IPS-18c (cell line): ENCODE measurements around the gene SLC26A3.
"Not testable (repeated sequence)": the region's sequence is repeated elsewhere in the genome, so short reads cannot be mapped to it uniquely, and the experiment has no call there.

ENCODE experiments used
- H3K4me3 ChIP-seq: 2 replicates; pipeline ENCODE4 v1.7.0; 2013; ENCODE audit warnings: low read depth, mild to moderate bottlenecking, low read length, moderate library complexity; ENCODE audit not compliant: insufficient read depth
- H3K9me3 ChIP-seq: one replicate; pipeline ENCODE4 v1.6.1; 2013; ENCODE audit warnings: mild to moderate bottlenecking, low read length, moderate library complexity; ENCODE audit not compliant: control insufficient read depth, insufficient read depth

The SLC26A3 gene

GRCh38 chr7:107803009-107803610, at the start of gene SLC26A3:
Gene SLC26A3, minus strand, starts transcription at chr7:107803223. Its CDS starts 8,714 bp downstream, at chr7:107794509.
- Histone ChIP-seq H3K9me3 (no peaks in the 10 kb centered on the region), H3K4me3 (no peak within 1 kb of the TSS)

- Histone ChIP-seq H3K9me3 (peaks cover 3% of the 10 kb centered on the region), H3K4me3 (no peak overlapping the region)
These were observed 47.6 kb upstream of the SLC26A3 start for GRCh38 chr7:107850643-107851042.

- peaks cover 3% of the 10 kb centered on the region for H3K9me3 ChIP-seq
- no peak overlapping the region for H3K4me3 ChIP-seq
These were observed 47.2 kb upstream of the SLC26A3 start for GRCh38 chr7:107850216-107850615.

GRCh38 chr7:107848211-107848610, 45.2 kb upstream of the SLC26A3 start:
- not testable (repeated sequence) for H3K9me3 ChIP-seq, H3K4me3 ChIP-seq

GRCh38 chr7:107847836-107848175, 44.8 kb upstream of the SLC26A3 start:
- H3K9me3 ChIP-seq, H3K4me3 ChIP-seq: not testable (repeated sequence)

GRCh38 chr7:107847168-107847835, 44.3 kb upstream of the SLC26A3 start:
- no peak overlapping the region for H3K4me3 ChIP-seq
- H3K9me3 ChIP-seq = peaks cover 3% of the 10 kb centered on the region

GRCh38 chr7:107846324-107846723, 43.3 kb upstream of the SLC26A3 start:
- peaks cover 3% of the 10 kb centered on the region for H3K9me3 ChIP-seq
- H3K4me3 ChIP-seq = no peak overlapping the region

GRCh38 chr7:107843184-107843583, 40.2 kb upstream of the SLC26A3 start:
- Histone ChIP-seq H3K9me3 (peaks cover 3% of the 10 kb centered on the region), H3K4me3 (no peak overlapping the region)

GRCh38 chr7:107842213-107842612, 39.2 kb upstream of the SLC26A3 start:
- Histone ChIP-seq H3K4me3 (no peak overlapping the region), H3K9me3 (peaks cover 2% of the 10 kb centered on the region)

GRCh38 chr7:107838816-107839565, 36.0 kb upstream of the SLC26A3 start:
- peaks cover 2% of the 10 kb centered on the region for H3K9me3 ChIP-seq
- no peak overlapping the region for H3K4me3 ChIP-seq

GRCh38 chr7:107838024-107838601, 35.1 kb upstream of the SLC26A3 start:
- H3K9me3 ChIP-seq = peaks cover 2% of the 10 kb centered on the region
- no peak overlapping the region for H3K4me3 ChIP-seq

GRCh38 chr7:107837145-107837512, 34.1 kb upstream of the SLC26A3 start:
- peaks cover 2% of the 10 kb centered on the region for H3K9me3 ChIP-seq
- no peak overlapping the region for H3K4me3 ChIP-seq

GRCh38 chr7:107836237-107837144, 33.5 kb upstream of the SLC26A3 start:
- Histone ChIP-seq H3K9me3 (peaks cover 2% of the 10 kb centered on the region), H3K4me3 (no peak overlapping the region)

GRCh38 chr7:107834401-107834800, 31.4 kb upstream of the SLC26A3 start:
- Histone ChIP-seq H3K4me3 (no peak overlapping the region), H3K9me3 (peaks cover 2% of the 10 kb centered on the region)

GRCh38 chr7:107833684-107834106, 30.7 kb upstream of the SLC26A3 start:
- H3K4me3 ChIP-seq = no peak overlapping the region
- peaks cover 2% of the 10 kb centered on the region for H3K9me3 ChIP-seq

- no peaks in the 10 kb centered on the region for H3K9me3 ChIP-seq
- H3K4me3 ChIP-seq = no peak overlapping the region
These were observed 27.4 kb upstream of the SLC26A3 start for GRCh38 chr7:107830420-107830819.

GRCh38 chr7:107828540-107828939, 25.5 kb upstream of the SLC26A3 start:
- no peak overlapping the region for H3K4me3 ChIP-seq
- no peaks in the 10 kb centered on the region for H3K9me3 ChIP-seq
